Esophagus muscularis mucosa (tissue), 3 donors: Measurements from ENCODE around the gene NT5E.

Experiments
- EP300 ChIP-seq: sonication (generic); formaldehyde crosslinking; IDR thresholded peaks from one replicate; pipeline ENCODE4 v1.6.1; 2017; ENCODE audit warnings: antibody characterized with exemption
- TF ChIP-seq, protein P1 (sequence below), 3 experiments: fragments of 200-600 bp in 2 of 3; fragments of 450-650 bp in 1 of 3; sonication (generic) in 2 of 3; IDR thresholded peaks; one replicate each; pipeline ENCODE4 v1.5.1; 2017 to 2019; ENCODE audit warnings: antibody characterized with exemption in 3 of 3, mild to moderate bottlenecking in 2 of 3, moderate library complexity in 1 of 3

DNA sequence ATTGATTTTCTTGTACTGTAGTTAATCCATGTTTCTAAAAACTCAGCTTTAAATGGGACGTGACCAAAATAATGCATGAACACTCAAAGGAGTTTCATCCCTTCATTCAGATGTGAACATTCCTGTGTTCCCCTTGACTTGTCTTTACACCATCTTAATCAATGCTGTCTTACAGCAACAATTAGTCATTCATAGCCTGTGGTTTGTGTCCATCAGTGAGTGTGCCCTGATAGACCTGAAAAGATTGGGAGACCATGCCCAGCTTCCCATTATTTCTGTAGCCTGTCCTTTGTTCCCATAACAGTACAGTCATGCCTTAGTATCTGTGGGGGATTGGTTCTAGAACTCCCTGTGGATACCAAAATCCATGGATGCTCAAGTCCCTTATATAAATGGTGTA is 23.9 kb downstream of the NT5E start:
- TF ChIP-seq, protein P1, sequence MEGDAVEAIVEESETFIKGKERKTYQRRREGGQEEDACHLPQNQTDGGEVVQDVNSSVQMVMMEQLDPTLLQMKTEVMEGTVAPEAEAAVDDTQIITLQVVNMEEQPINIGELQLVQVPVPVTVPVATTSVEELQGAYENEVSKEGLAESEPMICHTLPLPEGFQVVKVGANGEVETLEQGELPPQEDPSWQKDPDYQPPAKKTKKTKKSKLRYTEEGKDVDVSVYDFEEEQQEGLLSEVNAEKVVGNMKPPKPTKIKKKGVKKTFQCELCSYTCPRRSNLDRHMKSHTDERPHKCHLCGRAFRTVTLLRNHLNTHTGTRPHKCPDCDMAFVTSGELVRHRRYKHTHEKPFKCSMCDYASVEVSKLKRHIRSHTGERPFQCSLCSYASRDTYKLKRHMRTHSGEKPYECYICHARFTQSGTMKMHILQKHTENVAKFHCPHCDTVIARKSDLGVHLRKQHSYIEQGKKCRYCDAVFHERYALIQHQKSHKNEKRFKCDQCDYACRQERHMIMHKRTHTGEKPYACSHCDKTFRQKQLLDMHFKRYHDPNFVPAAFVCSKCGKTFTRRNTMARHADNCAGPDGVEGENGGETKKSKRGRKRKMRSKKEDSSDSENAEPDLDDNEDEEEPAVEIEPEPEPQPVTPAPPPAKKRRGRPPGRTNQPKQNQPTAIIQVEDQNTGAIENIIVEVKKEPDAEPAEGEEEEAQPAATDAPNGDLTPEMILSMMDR (IDR thresholded peaks at IDR 0.05), result no peak
- no peak for TF ChIP-seq EP300
